H1 (cell line): Measurements from ENCODE around the gene GPR17. TPM values are rescaled to one million over a fixed set of nuclear protein-coding genes. Genes with fewer than 3 reads are reported as not detected.

Experiments
- CTCF ChIA-PET: fragments of 300-600 bp; sonication (Branson Sonifier 250); formaldehyde crosslinking; loops from one replicate; lab custom pipeline; 2021; ENCODE audit not compliant: partially characterized antibody; lab: Charles Lee
- POLR2A ChIA-PET: fragments of 300-600 bp; sonication (Branson Sonifier 250); formaldehyde crosslinking; loops from one replicate; lab custom pipeline; 2021; ENCODE audit warnings: inconsistent platforms; ENCODE audit not compliant: partially characterized antibody; lab: Charles Lee
- DNase-seq, 2 experiments: peaks; one replicate each; pipeline versions ENCODE4 v3.0.0 to v3.0.0-alpha.2; 2010 to 2022; ENCODE audit warnings: low spot score in 2 of 2, low read depth in 1 of 2, mixed read lengths in 1 of 2
- FAIRE-seq: peaks from 2 replicates; lab custom pipeline; 2011; peaks lifted over from hg19 to GRCh38; lab: Jason Lieb, UNC
- H2AFZ ChIP-seq: 2 replicates; pipeline ENCODE4 v1.8.1; 2012; ENCODE audit warnings: low read length, inconsistent platforms
- H2AK5ac ChIP-seq: 2 replicates; pipeline ENCODE4 v1.6.1; 2013; ENCODE audit warnings: low read depth, low read length
- H2BK120ac ChIP-seq: replicated peaks from 2 replicates; pipeline ENCODE3; 2013; ENCODE audit warnings: low read depth, low read length, inconsistent platforms
- H2BK12ac ChIP-seq: 2 replicates; pipeline ENCODE4 v1.6.1; 2013; ENCODE audit warnings: low read depth, low read length
- H2BK15ac ChIP-seq: 2 replicates; pipeline ENCODE4 v1.6.1; 2013; ENCODE audit warnings: low read length
- H2BK20ac ChIP-seq: 2 replicates; pipeline ENCODE4 v1.6.1; 2013; ENCODE audit warnings: low read length
- H2BK5ac ChIP-seq: 2 replicates; pipeline ENCODE4 v1.6.1; 2013; ENCODE audit warnings: low read depth, low read length
- H3K14ac ChIP-seq: 2 replicates; pipeline ENCODE4 v1.6.1; 2013; ENCODE audit warnings: inconsistent platforms; ENCODE audit not compliant: insufficient read length
- H3K18ac ChIP-seq: 2 replicates; pipeline ENCODE4 v1.6.1; 2013; ENCODE audit warnings: low read length; ENCODE audit errors: extremely low read depth
- H3K23ac ChIP-seq: 2 replicates; pipeline ENCODE4 v1.6.1; 2013; ENCODE audit warnings: inconsistent platforms; ENCODE audit not compliant: insufficient read length
- H3K23me2 ChIP-seq: 2 replicates; pipeline ENCODE4 v1.6.1; 2013; ENCODE audit warnings: low read depth, low read length
- H3K27ac ChIP-seq: 2 replicates; pipeline ENCODE4 v1.6.1; 2011; ENCODE audit warnings: low read depth, low read length, inconsistent platforms
- H3K27me3 ChIP-seq, 4 experiments: replicated peaks in 1 of 4; 1 replicate in 1 of 4; 2 replicates in 3 of 4; pipeline versions ENCODE4 v1.6.1 to v1.8.1; 2011 to 2013; ENCODE audit warnings: low read length in 3 of 4, mild to moderate bottlenecking in 3 of 4, inconsistent platforms in 2 of 4, mixed read lengths in 2 of 4, moderate library complexity in 1 of 4; ENCODE audit not compliant: control insufficient read depth in 3 of 4, insufficient read depth in 3 of 4; ENCODE audit errors: extremely low read depth in 1 of 4
- H3K36me3 ChIP-seq, 4 experiments: 2 replicates each; pipeline versions ENCODE4 v1.6.1 to v1.8.1; 2011 to 2013; ENCODE audit warnings: mild to moderate bottlenecking in 4 of 4, low read length in 3 of 4, moderate library complexity in 2 of 4, control low read depth in 1 of 4, inconsistent platforms in 1 of 4; ENCODE audit not compliant: insufficient read depth in 4 of 4, control insufficient read depth in 2 of 4
- H3K4ac ChIP-seq: replicated peaks from 2 replicates; pipeline ENCODE3; 2013; ENCODE audit warnings: low read length, low read depth, mixed read lengths, inconsistent platforms; ENCODE audit not compliant: insufficient read length
- H3K4me1 ChIP-seq, 4 experiments: replicated peaks in 1 of 4; 1 replicate in 1 of 4; 2 replicates in 3 of 4; pipeline versions ENCODE4 v1.6.1 to v1.8.1; 2011 to 2013; ENCODE audit warnings: low read length in 3 of 4, inconsistent platforms in 2 of 4, mixed read lengths in 1 of 4; ENCODE audit not compliant: insufficient read depth in 4 of 4, control insufficient read depth in 3 of 4
- H3K4me2 ChIP-seq, 2 experiments: 2 replicates each; pipeline versions ENCODE4 v1.6.1 to v1.8.1; 2011 to 2013; ENCODE audit warnings: low read depth in 2 of 2, low read length in 2 of 2, control low read depth in 1 of 2, inconsistent platforms in 1 of 2, mild to moderate bottlenecking in 1 of 2; ENCODE audit not compliant: insufficient read depth in 1 of 2
- H3K4me3 ChIP-seq, 4 experiments: fragments of 200-600, 300-600 bp in 1 of 4; sonication (generic), shearing (Covaris generic), sonication (Bioruptor Twin) in 1 of 4; 2 replicates each; pipeline versions ENCODE4 v1.5.1 to v1.8.1; 2011 to 2016; ENCODE audit warnings: low read length in 4 of 4, low read depth in 3 of 4, control low read depth in 2 of 4, inconsistent platforms in 2 of 4, mild to moderate bottlenecking in 2 of 4, mixed read lengths in 1 of 4, moderate library complexity in 1 of 4; ENCODE audit not compliant: insufficient read depth in 2 of 4; ENCODE audit errors: extremely low read depth in 1 of 4
- H3K56ac ChIP-seq: replicated peaks from 2 replicates; pipeline ENCODE3; 2013; ENCODE audit warnings: low read depth, mild to moderate bottlenecking, mixed read lengths, low read length, inconsistent platforms; ENCODE audit not compliant: insufficient read length
- H3K79me1 ChIP-seq: 2 replicates; pipeline ENCODE4 v1.6.1; 2013; ENCODE audit warnings: low read depth, low read length, control low read depth
- H3K79me2 ChIP-seq, 2 experiments: 2 replicates each; pipeline versions ENCODE4 v1.6.1 to v1.8.1; 2012 to 2013; ENCODE audit warnings: low read length in 2 of 2, mild to moderate bottlenecking in 2 of 2, inconsistent platforms in 1 of 2; ENCODE audit not compliant: insufficient read depth in 2 of 2, control insufficient read depth in 1 of 2
- H3K9ac ChIP-seq, 4 experiments: replicated peaks in 1 of 4; 1 replicate in 1 of 4; 2 replicates in 3 of 4; pipeline versions ENCODE4 v1.6.1 to v1.8.1; 2011 to 2013; ENCODE audit warnings: low read depth in 3 of 4, low read length in 3 of 4, control low read depth in 2 of 4, mild to moderate bottlenecking in 2 of 4, moderate library complexity in 2 of 4, inconsistent platforms in 1 of 4; ENCODE audit errors: extremely low read depth in 1 of 4
- H3K9me3 ChIP-seq, 2 experiments: 2 replicates each; pipeline versions ENCODE4 v1.6.1 to v1.8.1; 2012 to 2013; ENCODE audit warnings: mild to moderate bottlenecking in 2 of 2, moderate library complexity in 2 of 2, control low read depth in 1 of 2, inconsistent platforms in 1 of 2, low read depth in 1 of 2, low read length in 1 of 2, mixed read lengths in 1 of 2; ENCODE audit not compliant: insufficient read depth in 2 of 2
- H4K20me1 ChIP-seq, 2 experiments: replicated peaks in 1 of 2; 2 replicates each; pipeline versions ENCODE3 to v1.8.1; 2011 to 2013; ENCODE audit warnings: inconsistent platforms in 2 of 2, low read length in 2 of 2, mild to moderate bottlenecking in 1 of 2; ENCODE audit not compliant: insufficient read depth in 2 of 2, control insufficient read depth in 1 of 2
- H4K5ac ChIP-seq: 2 replicates; pipeline ENCODE4 v1.6.1; 2013; ENCODE audit warnings: low read length, low read depth, mixed read lengths, inconsistent platforms; ENCODE audit not compliant: insufficient read length
- H4K8ac ChIP-seq: 2 replicates; pipeline ENCODE4 v1.8.0; 2013; ENCODE audit warnings: mild to moderate bottlenecking, moderate library complexity, low read length, inconsistent platforms; ENCODE audit not compliant: insufficient read depth; ENCODE audit errors: extremely low read depth
- H4K91ac ChIP-seq: replicated peaks from 2 replicates; pipeline ENCODE3; 2013; ENCODE audit warnings: low read length, mixed read lengths, inconsistent platforms; ENCODE audit not compliant: insufficient read length
- CEBPB ChIP-seq: IDR thresholded peaks from 2 replicates; pipeline ENCODE4 v1.6.1; 2012; ENCODE audit warnings: low read depth, low read length
- CHD1 ChIP-seq: IDR thresholded peaks from 2 replicates; pipeline ENCODE4 v1.6.1; 2012; ENCODE audit warnings: low read depth, low read length, improper control_type of control experiment
- FOSL1 ChIP-seq: IDR thresholded peaks from 2 replicates; pipeline ENCODE4 v1.6.1; 2011; ENCODE audit warnings: mild to moderate bottlenecking, low read depth, low read length, moderate library complexity; ENCODE audit not compliant: insufficient read depth
- GTF2F1 ChIP-seq: IDR thresholded peaks from 2 replicates; pipeline ENCODE4 v1.6.1; 2012; ENCODE audit warnings: low read depth, low read length, improper control_type of control experiment, borderline replicate concordance
- HDAC2 ChIP-seq, 2 experiments: fragments of 300-600 bp in 1 of 2; sonication (generic) in 1 of 2; IDR thresholded peaks; 2 replicates each; pipeline ENCODE4 v1.6.1; 2011 to 2012; ENCODE audit warnings: low read depth in 2 of 2, low read length in 2 of 2, mild to moderate bottlenecking in 2 of 2, moderate library complexity in 2 of 2, borderline replicate concordance in 1 of 2, inconsistent platforms in 1 of 2
- JUN ChIP-seq: IDR thresholded peaks from 2 replicates; pipeline ENCODE4 v1.6.1; 2011; ENCODE audit warnings: low read depth, mild to moderate bottlenecking, improper control_type of control experiment, low read length
- POLR2A ChIP-seq, 2 experiments: IDR thresholded peaks; 1 replicate in 1 of 2; 2 replicates in 1 of 2; pipeline ENCODE4 v1.6.1; 2011; ENCODE audit warnings: low read depth in 2 of 2, low read length in 2 of 2, mild to moderate bottlenecking in 2 of 2; ENCODE audit errors: control extremely low read depth in 1 of 2
- POLR2AphosphoS5 ChIP-seq: IDR thresholded peaks from 2 replicates; pipeline ENCODE4 v1.6.1; 2011; ENCODE audit warnings: low read depth, low read length
- RNF2 ChIP-seq: fragments of 200-900, 300-1000 bp; sonication (generic); IDR thresholded peaks from 2 replicates; pipeline ENCODE4 v1.7.1; 2016; ENCODE audit warnings: borderline replicate concordance, low read depth, mild to moderate bottlenecking, antibody characterized with exemption, low read length; ENCODE audit not compliant: poor library complexity, severe bottlenecking; ENCODE audit errors: missing control alignments
- SP4 ChIP-seq: IDR thresholded peaks from 2 replicates; pipeline ENCODE4 v1.6.1; 2012; ENCODE audit warnings: low read length, inconsistent platforms
- TBP ChIP-seq: IDR thresholded peaks from 2 replicates; pipeline ENCODE4 v1.6.1; 2011; ENCODE audit warnings: low read depth, low read length, improper control_type of control experiment
- ZNF274 ChIP-seq: IDR thresholded peaks from 2 replicates; pipeline ENCODE4 v1.7.0; 2012; ENCODE audit warnings: low read length, borderline replicate concordance; ENCODE audit errors: extremely low read depth
- WGBS, 2 experiments: shearing (Covaris generic) in 1 of 2; methylation state at CpG; one replicate each; pipeline versions ENCODE4 v1.1.6 to v1.1.7; 2013 to 2015; ENCODE audit warnings: low lambda C conversion rate in 2 of 2, mixed read lengths in 2 of 2, inconsistent platforms in 1 of 2, low coverage in 1 of 2, missing lambda C conversion rate in 1 of 2; ENCODE audit not compliant: insufficient replicate concordance in 2 of 2, insufficient coverage in 1 of 2, insufficient read length in 1 of 2; ENCODE audit errors: extremely low coverage in 1 of 2, missing lambda C conversion rate in 1 of 2; 5-methylcytosine and 5-hydroxymethylcytosine counted together
- polyA plus RNA-seq, 7 experiments: library from polyadenylated mRNA; depleted of rRNA in 3 of 7; stranded (reverse) in 5 of 7; unstranded in 2 of 7; fragments of >200 nt in 5 of 7; fragments of 200-250 nt in 2 of 7; gene quantifications; 1 replicate in 5 of 7; 2 replicates in 1 of 7; 4 replicates in 1 of 7; pipeline versions ENCODE4 v1.2.1 to v1.2.3, GENCODE V29; 2011 to 2013; ENCODE audit warnings: missing spikeins in 2 of 7, mixed read lengths in 2 of 7
- total RNA-seq: library from RNA; stranded (reverse); fragmentation: NEBNext Ultra II Directional; extraction: Animal tissue kit (Norgen Biotek cat#: 25700); gene quantifications from 2 replicates; pipeline ENCODE4 v1.2.1, GENCODE V29; 2021
- TF ChIP-seq, protein P1 (sequence below): IDR thresholded peaks from 2 replicates; pipeline ENCODE4 v1.6.1; 2011; ENCODE audit warnings: low read depth, mild to moderate bottlenecking, low read length; ENCODE audit not compliant: insufficient read depth

GPR17 gene
- total and polyA plus RNA-seq, 2 of the 8 experiments (the other 6 are each of a cell fraction or from before 2014, with no cell fraction given): 0.03 TPM; not detected in 1

GRCh38 chr2:127631541-127631996, 14.4 kb upstream of the GPR17 start:
- H4K91ac ChIP-seq: no peak overlapping the region
- no peak overlapping the region for H3K4me2 ChIP-seq
- H3K14ac ChIP-seq: no peak overlapping the region
- H2BK12ac ChIP-seq: no peak overlapping the region
- H4K20me1 ChIP-seq: no peaks in the 10 kb centered on the region
- no peak overlapping the region for H2AFZ ChIP-seq
- H3K79me2 ChIP-seq: no peaks in the 10 kb centered on the region
- no peak overlapping the region for H2BK20ac ChIP-seq
- H3K9ac ChIP-seq: no peak overlapping the region
- no peaks in the 10 kb centered on the region for H3K36me3 ChIP-seq
- CTCF ChIA-PET: interaction anchor here (0.6 to 3.2 kb wide), 4 partner anchors 9 to 251 kb away, joined by 3 to 15 read pairs (median 8); no protein-coding TSS in a partner anchor
- no peak overlapping the region for H2BK5ac ChIP-seq
- no peaks in the 10 kb centered on the region for H3K4me1 ChIP-seq
- H2AK5ac ChIP-seq: no peak overlapping the region
- 90% methylated on average over 10 of the region's 16 CpGs; no CpG with 5 or more reads in 1 of the 2 experiments for WGBS, 2 experiments
- no peaks in the 10 kb centered on the region for H3K23me2 ChIP-seq
- no peak overlapping the region for H4K5ac ChIP-seq
- DNase-seq: no peak
- no peak overlapping the region for H3K56ac ChIP-seq
- H3K4ac ChIP-seq: no peak overlapping the region
- H3K4me3 ChIP-seq: no peak overlapping the region
- H3K27ac ChIP-seq: no peak overlapping the region
- no peak for TF ChIP-seq CEBPB
- TF ChIP-seq, protein P1, sequence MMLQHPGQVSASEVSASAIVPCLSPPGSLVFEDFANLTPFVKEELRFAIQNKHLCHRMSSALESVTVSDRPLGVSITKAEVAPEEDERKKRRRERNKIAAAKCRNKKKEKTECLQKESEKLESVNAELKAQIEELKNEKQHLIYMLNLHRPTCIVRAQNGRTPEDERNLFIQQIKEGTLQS: no peak
- no peak for TF ChIP-seq POLR2AphosphoS5
- TF ChIP-seq POLR2A (IDR thresholded peaks at IDR 0.05; ENCODE audit: control extremely low read depth in 1 of 2, low read depth in 2 of 2, low read length in 2 of 2): no peak
- no peak for TF ChIP-seq FOSL1
- TF ChIP-seq ZNF274: no peak
- TF ChIP-seq HDAC2 (IDR thresholded peaks at IDR 0.05; ENCODE audit: borderline replicate concordance in 1 of 2, low read depth in 2 of 2, low read length in 2 of 2): no peak
- no peak for TF ChIP-seq TBP
- no peak for TF ChIP-seq SP4
- TF ChIP-seq RNF2: no peak
- no peak for TF ChIP-seq CHD1
- no peak for TF ChIP-seq JUN
- no peak for TF ChIP-seq GTF2F1
- TF ChIP-seq, all 59 proteins: peak for 0
- no peak overlapping the region for H4K8ac ChIP-seq
- POLR2A ChIA-PET: interaction anchor here (0.5 to 0.9 kb wide), 2 partner anchors 9 to 237 kb away, joined by 3 read pairs; no protein-coding TSS in a partner anchor
- no peak overlapping the region for H2BK15ac ChIP-seq
- H3K23ac ChIP-seq: no peak overlapping the region
- no peaks in the 10 kb centered on the region for H3K9me3 ChIP-seq
- no peak overlapping the region for H2BK120ac ChIP-seq
- FAIRE-seq: no peak
- no peaks in the 10 kb centered on the region for H3K27me3 ChIP-seq
- no peaks in the 10 kb centered on the region for H3K79me1 ChIP-seq
- no peak overlapping the region for H3K18ac ChIP-seq
